Cardiac muscle cell (in vitro differentiated cells and primary cell): ENCODE measurements around the gene PBX4. TPM values are rescaled to one million over a fixed set of nuclear protein-coding genes. Genes with fewer than 3 reads are reported as not detected.

Experiments
- DNase-seq, 2 donors: peaks; one replicate each; pipeline versions ENCODE4 v3.0.0 to v3.0.0-alpha.2; 2010 to 2017; ENCODE audit warnings: low read depth in 1 of 2, low spot score in 1 of 2
- H3K27ac ChIP-seq: fragments of 200-600 bp; sonication (generic); 2 replicates; pipeline ENCODE4 v1.5.1; 2016
- H3K27me3 ChIP-seq: fragments of 200-600 bp; sonication (generic); 2 replicates; pipeline ENCODE4 v1.6.0; 2016; ENCODE audit warnings: control low read depth
- H3K36me3 ChIP-seq: fragments of 200-600 bp; sonication (generic); 2 replicates; pipeline ENCODE4 v1.5.1; 2016; ENCODE audit warnings: control low read depth
- H3K4me1 ChIP-seq: fragments of 200-600 bp; sonication (generic); 2 replicates; pipeline ENCODE4 v1.8.1; 2017; ENCODE audit warnings: low read depth, mild to moderate bottlenecking, mixed run types
- H3K4me3 ChIP-seq: fragments of 200-600 bp; sonication (generic); 2 replicates; pipeline ENCODE4 v1.5.1; 2016; ENCODE audit warnings: mild to moderate bottlenecking
- H3K9me3 ChIP-seq: fragments of 200-600 bp; sonication (generic); 2 replicates; pipeline ENCODE4 v1.5.1; 2017; ENCODE audit warnings: low read depth, mild to moderate bottlenecking, control low read depth
- CTCF ChIP-seq: IDR thresholded peaks from 2 replicates; pipeline ENCODE4 v1.5.1; 2012; ENCODE audit warnings: low read depth, mild to moderate bottlenecking, low read length
- polyA plus RNA-seq: library from polyadenylated mRNA; unstranded; fragments of >200 nt; fragmentation: Nextera tagmentation; extraction: Ambion mirVana; gene quantifications from 2 replicates; pipeline ENCODE4 v1.2.1, GENCODE V29; 2016
- total RNA-seq: library from RNA; depleted of rRNA; stranded (reverse); fragments of >200 nt; gene quantifications from 2 replicates; pipeline ENCODE4 v1.2.3, GENCODE V29; 2016

PBX4 gene
- total and polyA plus RNA-seq, 2 experiments from 2014 or later, result 10.9 to 11.8 TPM

GRCh38 chr19:19559931-19560330 lies 58.6 kb downstream of the PBX4 start:
- H3K27me3 ChIP-seq, result no peaks in the 10 kb centered on the region
- H3K4me1 ChIP-seq, result no peaks in the 10 kb centered on the region
- no peak overlapping the region for H3K27ac ChIP-seq
- H3K4me3 ChIP-seq, result no peak overlapping the region
- H3K9me3 ChIP-seq, result no peaks in the 10 kb centered on the region
- TF ChIP-seq CTCF, result no peak
- no peak for DNase-seq
- no peaks in the 10 kb centered on the region for H3K36me3 ChIP-seq

GRCh38 chr19:19558636-19559035 lies 59.9 kb downstream of the PBX4 start:
- no peak overlapping the region for H3K4me3 ChIP-seq
- DNase-seq, result no peak
- TF ChIP-seq CTCF, result no peak
- H3K27ac ChIP-seq, result no peak overlapping the region
- H3K9me3 ChIP-seq, result no peaks in the 10 kb centered on the region
- H3K4me1 ChIP-seq, result no peaks in the 10 kb centered on the region
- no peaks in the 10 kb centered on the region for H3K27me3 ChIP-seq
- H3K36me3 ChIP-seq, result no peaks in the 10 kb centered on the region

- Histone ChIP-seq H3K36me3 (no peaks in the 10 kb centered on the region), H3K9me3 (no peaks in the 10 kb centered on the region), H3K27me3 (no peaks in the 10 kb centered on the region), H3K27ac (no peak overlapping the region), H3K4me3 (no peak overlapping the region), H3K4me1 (no peaks in the 10 kb centered on the region)
- no peak for TF ChIP-seq CTCF
- DNase-seq, result no peak
Measured at GRCh38 chr19:19558055-19558454, 60.4 kb downstream of the PBX4 start.

GRCh38 chr19:19554074-19555023 lies 64.1 kb downstream of the PBX4 start:
- DNase-seq, result peak; percentile 53 to 61
- no peaks in the 10 kb centered on the region for H3K9me3 ChIP-seq

GRCh38 chr19:19553670-19554069 lies 64.8 kb downstream of the PBX4 start:
- no peaks in the 10 kb centered on the region for H3K9me3 ChIP-seq
- no peak for DNase-seq
- no peak overlapping the region for H3K27ac ChIP-seq
- no peak overlapping the region for H3K4me3 ChIP-seq
- no peaks in the 10 kb centered on the region for H3K36me3 ChIP-seq
- no peak for TF ChIP-seq CTCF
- H3K4me1 ChIP-seq, result no peaks in the 10 kb centered on the region
- no peaks in the 10 kb centered on the region for H3K27me3 ChIP-seq

More at GRCh38 chr19:19554074-19555023, 64.1 kb downstream of the PBX4 start:
- no peaks in the 10 kb centered on the region for H3K27me3 ChIP-seq
- H3K36me3 ChIP-seq, result no peaks in the 10 kb centered on the region
- no peak overlapping the region for H3K4me3 ChIP-seq
- peak; percentile 76 for TF ChIP-seq CTCF
- no peak overlapping the region for H3K27ac ChIP-seq
- H3K4me1 ChIP-seq, result no peaks in the 10 kb centered on the region
